ENCODE data around the gene BCORL1.

DNA sequence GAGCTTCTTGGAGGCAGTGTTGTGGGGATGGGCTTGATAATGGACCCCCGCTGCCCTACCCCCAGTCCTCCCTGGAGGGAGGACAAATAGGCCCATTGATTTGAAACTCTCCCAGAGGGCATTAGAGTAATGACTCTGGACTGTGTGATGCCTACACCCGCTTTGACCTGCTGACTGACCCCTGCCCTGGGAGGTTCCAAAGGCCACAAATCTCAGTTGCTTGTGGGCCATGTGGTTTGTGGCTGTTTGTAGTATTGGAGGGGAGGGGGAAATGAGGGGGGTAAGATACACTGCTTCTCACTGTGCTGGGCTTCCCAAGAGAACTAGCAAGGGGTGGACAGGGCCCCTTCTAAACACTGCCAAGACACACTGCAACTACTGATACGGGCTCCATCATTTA lies 27.6 kb upstream of the BCORL1 start:
- TF ChIP-seq, protein P1, sequence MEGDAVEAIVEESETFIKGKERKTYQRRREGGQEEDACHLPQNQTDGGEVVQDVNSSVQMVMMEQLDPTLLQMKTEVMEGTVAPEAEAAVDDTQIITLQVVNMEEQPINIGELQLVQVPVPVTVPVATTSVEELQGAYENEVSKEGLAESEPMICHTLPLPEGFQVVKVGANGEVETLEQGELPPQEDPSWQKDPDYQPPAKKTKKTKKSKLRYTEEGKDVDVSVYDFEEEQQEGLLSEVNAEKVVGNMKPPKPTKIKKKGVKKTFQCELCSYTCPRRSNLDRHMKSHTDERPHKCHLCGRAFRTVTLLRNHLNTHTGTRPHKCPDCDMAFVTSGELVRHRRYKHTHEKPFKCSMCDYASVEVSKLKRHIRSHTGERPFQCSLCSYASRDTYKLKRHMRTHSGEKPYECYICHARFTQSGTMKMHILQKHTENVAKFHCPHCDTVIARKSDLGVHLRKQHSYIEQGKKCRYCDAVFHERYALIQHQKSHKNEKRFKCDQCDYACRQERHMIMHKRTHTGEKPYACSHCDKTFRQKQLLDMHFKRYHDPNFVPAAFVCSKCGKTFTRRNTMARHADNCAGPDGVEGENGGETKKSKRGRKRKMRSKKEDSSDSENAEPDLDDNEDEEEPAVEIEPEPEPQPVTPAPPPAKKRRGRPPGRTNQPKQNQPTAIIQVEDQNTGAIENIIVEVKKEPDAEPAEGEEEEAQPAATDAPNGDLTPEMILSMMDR (IDR thresholded peaks at IDR 0.05): no peak
- TF ChIP-seq EP300 (IDR thresholded peaks at IDR 0.05): no peak
- no peak for TF ChIP-seq POLR2A (IDR thresholded peaks at IDR 0.05; ENCODE audit: low read depth)
- TF ChIP-seq POLR2AphosphoS5 (IDR thresholded peaks at IDR 0.05): no peak
